ENCODE measurements around the gene DOCK2.
"Not testable (repeated sequence)": the region's sequence is repeated elsewhere in the genome, so short reads cannot be mapped to it uniquely, and the experiment has no call there.

Gene DOCK2

GRCh38 chr5:169751490-169751889, 114.4 kb downstream of the DOCK2 start:
- no peak overlapping the region for H2AFZ ChIP-seq (ENCODE audit: low read depth, low read length, severe bottlenecking)
- no peaks in the 10 kb centered on the region for H3K79me2 ChIP-seq (ENCODE audit: insufficient read depth, low read length)
- no peaks in the 10 kb centered on the region for H3F3A ChIP-seq (ENCODE audit: insufficient read depth)
- H3K36me3 ChIP-seq (ENCODE audit: low read length): peaks cover 25% of the 10 kb centered on the region; the same call in 1 of the 2 replicates
- no peak overlapping the region for H3K27ac ChIP-seq (ENCODE audit: low read depth, low read length)
- H3K9ac ChIP-seq (ENCODE audit: low read length): no peak overlapping the region
- H4K20me1 ChIP-seq (ENCODE audit: low read depth, low read length): no peaks in the 10 kb centered on the region
- H3K4me2 ChIP-seq (ENCODE audit: low read depth, low read length, poor library complexity, severe bottlenecking): no peak overlapping the region
- no peaks in the 10 kb centered on the region for H3K9me2 ChIP-seq (replicated peaks; ENCODE audit: insufficient read depth, low read length)
- H3K4me3 ChIP-seq (ENCODE audit: insufficient read depth, low read length, poor library complexity, severe bottlenecking): no peak overlapping the region
- TF ChIP-seq CTCF (IDR thresholded peaks at IDR 0.05; ENCODE audit: insufficient read depth, low read length, poor library complexity, severe bottlenecking) (no peak), EZH2phosphoT487 (conservative IDR thresholded peaks at IDR 0.05; ENCODE audit: low read length) (no peak)
- no peaks in the 10 kb centered on the region for H3K27me3 ChIP-seq (ENCODE audit: low read length)
- no peaks in the 10 kb centered on the region for H3K9me3 ChIP-seq (ENCODE audit: insufficient read depth, low read length)

GRCh38 chr5:169752566-169752965, 115.5 kb downstream of the DOCK2 start:
- H3K36me3 ChIP-seq (ENCODE audit: low read length): peaks cover 20% of the 10 kb centered on the region; the same call in 1 of the 2 replicates
- H3F3A ChIP-seq (ENCODE audit: insufficient read depth); H3K9me3 ChIP-seq (ENCODE audit: insufficient read depth, low read length); H4K20me1 ChIP-seq (ENCODE audit: low read depth, low read length); H2AFZ ChIP-seq (ENCODE audit: low read depth, low read length, severe bottlenecking); H3K4me2 ChIP-seq (ENCODE audit: low read depth, low read length, poor library complexity, severe bottlenecking); H3K4me3 ChIP-seq (ENCODE audit: insufficient read depth, low read length, poor library complexity, severe bottlenecking); H3K27ac ChIP-seq (ENCODE audit: low read depth, low read length); H3K9me2 ChIP-seq (replicated peaks; ENCODE audit: insufficient read depth, low read length); H3K79me2 ChIP-seq (ENCODE audit: insufficient read depth, low read length); H3K27me3 ChIP-seq (ENCODE audit: low read length); H3K9ac ChIP-seq (ENCODE audit: low read length): not testable (repeated sequence)

GRCh38 chr5:169753795-169754194, 116.7 kb downstream of the DOCK2 start:
- Histone ChIP-seq H3K4me2 (ENCODE audit: low read depth, low read length, poor library complexity, severe bottlenecking) (no peak overlapping the region), H3K27ac (ENCODE audit: low read depth, low read length) (no peak overlapping the region), H3K9me2 (replicated peaks; ENCODE audit: insufficient read depth, low read length) (no peaks in the 10 kb centered on the region), H3K36me3 (ENCODE audit: low read length) (peaks cover 11% of the 10 kb centered on the region; the same call in 1 of the 2 replicates), H2AFZ (ENCODE audit: low read depth, low read length, severe bottlenecking) (no peak overlapping the region), H3K79me2 (ENCODE audit: insufficient read depth, low read length) (no peaks in the 10 kb centered on the region), H4K20me1 (ENCODE audit: low read depth, low read length) (no peaks in the 10 kb centered on the region), H3K9me3 (ENCODE audit: insufficient read depth, low read length) (no peaks in the 10 kb centered on the region), H3K4me3 (ENCODE audit: insufficient read depth, low read length, poor library complexity, severe bottlenecking) (no peak overlapping the region), H3F3A (ENCODE audit: insufficient read depth) (0 out of 2 replicates have a peak, but pooled peaks cover 3% of the 10 kb centered on the region), H3K27me3 (ENCODE audit: low read length) (no peaks in the 10 kb centered on the region), H3K9ac (ENCODE audit: low read length) (no peak overlapping the region)
- no peak for TF ChIP-seq EZH2phosphoT487 (conservative IDR thresholded peaks at IDR 0.05; ENCODE audit: low read length)
- TF ChIP-seq CTCF (IDR thresholded peaks at IDR 0.05; ENCODE audit: insufficient read depth, low read length, poor library complexity, severe bottlenecking): no peak

- TF ChIP-seq EZH2phosphoT487 (conservative IDR thresholded peaks at IDR 0.05; ENCODE audit: low read length) (no peak), CTCF (IDR thresholded peaks at IDR 0.05; ENCODE audit: insufficient read depth, low read length, poor library complexity, severe bottlenecking) (no peak)
- no peaks in the 10 kb centered on the region for H3K27me3 ChIP-seq (ENCODE audit: low read length)
- no peak overlapping the region for H3K4me2 ChIP-seq (ENCODE audit: low read depth, low read length, poor library complexity, severe bottlenecking)
- H2AFZ ChIP-seq (ENCODE audit: low read depth, low read length, severe bottlenecking): no peak overlapping the region
- no peak overlapping the region for H3K9ac ChIP-seq (ENCODE audit: low read length)
- 0 out of 2 replicates have a peak, but pooled peaks cover 4% of the 10 kb centered on the region for H3F3A ChIP-seq (ENCODE audit: insufficient read depth)
- H3K9me3 ChIP-seq (ENCODE audit: insufficient read depth, low read length): no peaks in the 10 kb centered on the region
- H3K9me2 ChIP-seq (replicated peaks; ENCODE audit: insufficient read depth, low read length): no peaks in the 10 kb centered on the region
- H3K4me3 ChIP-seq (ENCODE audit: insufficient read depth, low read length, poor library complexity, severe bottlenecking): no peak overlapping the region
- H3K79me2 ChIP-seq (ENCODE audit: insufficient read depth, low read length): no peaks in the 10 kb centered on the region
- H3K27ac ChIP-seq (ENCODE audit: low read depth, low read length): no peak overlapping the region
- H3K36me3 ChIP-seq (ENCODE audit: low read length): peaks cover 5% of the 10 kb centered on the region; the same call in 1 of the 2 replicates
- H4K20me1 ChIP-seq (ENCODE audit: low read depth, low read length): no peaks in the 10 kb centered on the region
Measured at GRCh38 chr5:169754737-169755136, 117.7 kb downstream of the DOCK2 start.
